GM12875 (cell line): Measurements from ENCODE around the gene TFRC.

Source experiments
- H3K4me3 ChIP-seq: one replicate; pipeline ENCODE4 v1.5.1; 2011; ENCODE audit warnings: low read depth, low read length, control low read depth
- TF ChIP-seq, protein P1 (sequence below): IDR thresholded peaks from 2 replicates; pipeline ENCODE4 v1.5.1; 2011; ENCODE audit warnings: low read depth, mild to moderate bottlenecking, control low read depth, inconsistent platforms, low read length, moderate library complexity, borderline replicate concordance; ENCODE audit not compliant: insufficient read depth

The TFRC gene

DNA sequence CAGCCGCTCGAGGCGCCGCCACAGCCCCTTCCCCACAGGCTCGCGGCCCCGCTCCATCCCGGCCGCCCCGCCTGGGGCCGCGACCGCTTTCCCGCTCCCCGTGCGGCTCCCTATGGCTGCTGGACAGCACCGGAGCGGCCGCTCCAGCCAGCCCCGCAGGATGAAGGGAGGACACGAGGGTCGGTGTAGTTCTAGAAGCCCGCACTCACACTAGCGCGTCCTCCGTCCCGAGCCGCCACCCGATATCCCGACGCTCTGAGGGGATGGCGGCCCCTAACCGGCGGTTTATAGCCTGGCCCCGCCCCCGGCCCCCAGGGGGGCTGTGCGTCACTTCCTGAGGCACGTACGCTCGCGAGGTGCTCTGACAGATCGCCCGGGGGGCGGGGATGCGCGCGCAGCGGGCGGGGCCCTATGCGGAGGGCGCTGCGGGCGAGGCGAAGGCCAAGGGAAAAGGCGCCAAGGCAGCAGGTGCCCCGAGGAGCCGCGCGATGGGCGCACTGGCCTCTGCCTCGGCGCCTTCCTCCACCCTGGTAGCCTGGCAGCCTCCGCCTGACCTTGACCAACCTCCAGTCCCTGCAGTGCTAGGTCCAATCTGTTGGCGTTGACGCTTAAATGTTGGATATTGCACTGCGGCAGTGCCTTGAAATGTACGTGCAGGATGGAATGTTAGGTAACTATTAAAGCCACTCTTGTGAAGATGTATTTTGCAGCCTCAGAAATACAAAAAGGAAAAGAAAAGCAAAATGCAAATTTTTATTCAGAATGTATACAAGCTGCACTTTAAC is at the start of gene TFRC:
TSS of gene TFRC (minus strand) at position 257 of the 785 bp plus-strand sequence. CDS start 4,991 bp downstream, outside the sequence.
- TF ChIP-seq, protein P1, sequence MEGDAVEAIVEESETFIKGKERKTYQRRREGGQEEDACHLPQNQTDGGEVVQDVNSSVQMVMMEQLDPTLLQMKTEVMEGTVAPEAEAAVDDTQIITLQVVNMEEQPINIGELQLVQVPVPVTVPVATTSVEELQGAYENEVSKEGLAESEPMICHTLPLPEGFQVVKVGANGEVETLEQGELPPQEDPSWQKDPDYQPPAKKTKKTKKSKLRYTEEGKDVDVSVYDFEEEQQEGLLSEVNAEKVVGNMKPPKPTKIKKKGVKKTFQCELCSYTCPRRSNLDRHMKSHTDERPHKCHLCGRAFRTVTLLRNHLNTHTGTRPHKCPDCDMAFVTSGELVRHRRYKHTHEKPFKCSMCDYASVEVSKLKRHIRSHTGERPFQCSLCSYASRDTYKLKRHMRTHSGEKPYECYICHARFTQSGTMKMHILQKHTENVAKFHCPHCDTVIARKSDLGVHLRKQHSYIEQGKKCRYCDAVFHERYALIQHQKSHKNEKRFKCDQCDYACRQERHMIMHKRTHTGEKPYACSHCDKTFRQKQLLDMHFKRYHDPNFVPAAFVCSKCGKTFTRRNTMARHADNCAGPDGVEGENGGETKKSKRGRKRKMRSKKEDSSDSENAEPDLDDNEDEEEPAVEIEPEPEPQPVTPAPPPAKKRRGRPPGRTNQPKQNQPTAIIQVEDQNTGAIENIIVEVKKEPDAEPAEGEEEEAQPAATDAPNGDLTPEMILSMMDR: no peak
- H3K4me3 ChIP-seq: peak within 1 kb of the TSS; percentile 100

DNA sequence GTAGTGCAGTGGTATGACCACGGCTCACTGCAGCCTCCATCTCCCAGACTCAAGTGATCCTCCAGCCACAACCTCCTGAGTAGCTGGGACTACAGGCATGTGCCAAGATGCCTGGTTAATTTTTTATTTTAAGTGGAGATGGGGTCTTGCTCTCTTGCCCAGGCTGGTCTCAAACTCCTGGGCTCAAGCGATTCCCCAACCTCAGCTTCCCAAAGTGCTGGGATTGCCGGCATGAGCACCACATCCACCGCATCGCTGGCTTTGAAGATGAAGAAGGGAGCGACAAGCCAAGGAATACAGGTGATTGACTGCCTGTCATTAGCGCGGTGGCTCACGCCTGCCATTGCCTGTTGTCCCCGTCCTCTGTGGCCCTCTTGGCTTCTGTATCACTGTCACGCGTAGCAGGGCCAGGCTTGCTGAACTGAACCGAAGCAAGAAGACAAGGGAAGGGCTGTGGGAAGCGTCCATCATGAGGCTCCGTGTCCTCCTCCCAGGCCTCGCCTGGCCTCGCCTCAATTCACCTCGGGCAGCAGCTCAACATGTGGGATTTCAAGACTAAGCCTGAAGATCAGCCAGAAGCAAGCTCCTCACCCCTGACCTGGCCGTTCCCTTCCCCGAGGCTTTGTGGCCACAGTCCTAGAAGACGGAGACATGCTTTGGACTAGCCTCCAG is 46.4 kb upstream of the TFRC start:
- no peak overlapping the region for H3K4me3 ChIP-seq
- TF ChIP-seq, protein P1: no peak

DNA sequence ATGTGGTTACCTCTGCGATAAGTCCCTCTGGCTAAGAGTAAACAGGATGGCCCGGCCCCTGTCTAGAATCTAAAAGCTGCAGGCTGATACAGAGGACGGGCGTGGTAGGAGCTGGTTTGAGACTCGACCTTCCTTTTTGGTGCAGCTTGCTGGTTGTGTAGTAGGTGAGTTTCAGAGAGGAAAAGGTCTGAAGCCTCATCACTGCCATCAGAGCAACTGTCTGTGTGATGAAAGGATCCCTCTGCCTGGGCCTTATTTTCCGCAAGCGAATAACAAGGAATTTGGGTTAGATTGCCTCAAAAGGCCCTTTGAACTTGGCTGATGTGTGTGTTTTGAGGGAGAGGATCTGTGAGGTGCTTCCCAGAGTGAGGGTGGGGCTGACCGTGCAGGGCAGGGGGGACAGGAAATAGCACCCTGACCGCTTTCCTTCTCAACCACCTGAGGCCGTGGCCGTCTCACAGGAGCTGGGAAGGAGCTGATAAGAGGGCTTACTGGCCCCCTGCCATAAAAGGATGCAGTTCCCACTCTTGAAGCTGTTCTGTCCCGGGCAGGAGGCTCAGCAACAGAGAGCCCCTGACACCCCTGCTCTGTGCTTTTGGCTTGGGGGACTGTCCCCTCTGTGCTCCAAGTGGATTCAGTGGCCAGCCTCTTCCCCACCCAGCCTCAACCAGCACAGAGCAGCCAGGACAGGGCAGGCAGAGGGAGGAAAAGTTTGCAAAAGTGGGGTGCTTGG is 45.6 kb upstream of the TFRC start:
- TF ChIP-seq, protein P1: no peak

DNA sequence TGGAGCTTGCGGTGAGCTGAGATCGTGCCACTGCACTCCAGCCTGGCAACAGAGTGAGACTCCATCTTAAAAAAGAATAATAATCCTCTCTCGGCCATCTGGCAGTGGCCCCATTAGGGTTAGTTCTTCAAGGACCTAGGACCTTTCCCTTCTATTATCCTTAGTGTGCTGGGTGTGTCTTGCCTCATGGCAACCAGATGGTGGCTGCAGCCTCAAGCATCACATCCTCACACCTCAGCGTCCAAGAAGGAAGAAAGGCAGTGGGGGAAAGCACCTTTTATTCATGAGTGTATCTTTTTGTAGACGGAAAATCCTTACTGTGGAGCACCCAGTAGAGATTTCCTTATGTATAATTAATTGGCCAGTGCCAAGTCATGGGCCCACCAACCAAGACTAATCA is 42.7 kb upstream of the TFRC start:
- H3K4me3 ChIP-seq: no peak overlapping the region
- TF ChIP-seq, protein P1: no peak

More for the DNA sequence above, 45.6 kb upstream of the TFRC start:
- H3K4me3 ChIP-seq: no peak overlapping the region

DNA sequence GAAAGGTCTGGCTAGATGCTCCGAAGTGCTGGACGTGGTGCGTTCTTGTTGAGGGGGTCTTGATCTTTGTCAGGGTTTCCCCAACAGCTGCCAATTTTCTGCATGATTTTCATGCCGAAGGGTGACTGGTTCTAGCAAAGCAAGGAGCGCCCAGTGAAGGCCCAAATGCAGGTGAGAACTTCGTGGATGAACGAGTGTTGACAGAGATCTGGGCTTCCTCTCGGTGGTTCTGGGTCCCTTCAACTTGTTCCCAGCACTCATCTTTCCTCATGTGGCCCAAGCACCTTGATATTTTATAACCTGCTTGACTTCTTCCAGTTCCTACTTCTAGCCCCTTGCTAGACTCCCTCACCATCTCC is 40.8 kb upstream of the TFRC start:
- no peak overlapping the region for H3K4me3 ChIP-seq
- TF ChIP-seq, protein P1: no peak

DNA sequence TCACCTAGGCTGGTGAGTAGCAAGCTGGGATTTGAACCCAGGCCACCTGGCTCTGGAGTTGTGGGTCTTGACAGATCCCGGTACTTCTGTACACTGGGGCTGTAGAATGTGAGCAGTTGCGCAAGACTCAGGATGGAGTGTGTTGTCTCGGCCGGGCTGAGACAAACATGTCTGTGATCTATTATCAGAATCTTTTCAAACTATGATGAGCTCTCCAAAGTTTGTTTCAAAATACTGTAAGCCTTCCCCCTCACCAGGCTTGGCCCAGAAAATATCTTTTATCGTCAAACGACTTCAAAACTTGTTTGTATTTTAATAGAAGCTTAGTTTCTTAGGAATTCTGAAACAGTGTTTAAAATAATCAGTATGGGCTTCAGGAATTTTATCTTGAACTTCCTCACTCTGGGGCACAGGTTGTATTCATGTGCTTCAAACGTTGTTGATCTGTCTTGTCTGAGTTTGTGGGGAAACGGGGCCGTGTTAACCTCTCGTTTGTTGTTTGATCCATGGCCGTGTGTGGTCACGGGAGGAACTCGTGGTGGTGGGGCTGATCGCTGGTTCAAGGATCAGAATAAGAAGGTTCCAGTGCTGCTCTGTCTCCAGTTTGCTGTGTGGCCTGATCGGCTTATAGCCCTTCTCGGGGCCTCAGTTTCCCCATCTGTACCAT is 40.3 kb upstream of the TFRC start:
- H3K4me3 ChIP-seq: no peak overlapping the region
- TF ChIP-seq, protein P1: no peak
